ENCODE measurements around the gene TMEM94.
"Not testable (repeated sequence)": the region's sequence is repeated elsewhere in the genome, so short reads cannot be mapped to it uniquely, and the experiment has no call there.

The TMEM94 gene

DNA sequence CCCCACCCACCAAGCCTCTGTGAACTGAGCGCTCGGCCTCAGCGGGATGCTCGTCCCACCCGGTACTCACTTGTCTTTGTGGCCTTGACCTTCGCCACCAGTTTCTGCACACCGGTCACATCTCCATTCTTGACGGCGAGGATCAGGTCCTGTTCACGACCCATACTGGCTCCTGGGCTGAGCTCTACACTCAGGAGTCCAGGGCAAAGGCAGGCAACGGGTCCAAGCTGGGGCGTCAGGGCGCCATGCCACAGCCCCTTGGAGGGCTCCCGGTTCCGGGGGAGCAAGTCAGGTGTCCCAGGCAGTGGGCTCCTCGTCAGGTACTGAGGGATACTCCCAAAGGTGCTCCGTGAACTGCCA, 57.2 kb downstream of the TMEM94 start:
- no peak overlapping the region for H3K4me3 ChIP-seq (ENCODE audit: low read length)
- TF ChIP-seq ZNF274 (IDR thresholded peaks at IDR 0.05; ENCODE audit: low read depth, low read length) = no peak

DNA sequence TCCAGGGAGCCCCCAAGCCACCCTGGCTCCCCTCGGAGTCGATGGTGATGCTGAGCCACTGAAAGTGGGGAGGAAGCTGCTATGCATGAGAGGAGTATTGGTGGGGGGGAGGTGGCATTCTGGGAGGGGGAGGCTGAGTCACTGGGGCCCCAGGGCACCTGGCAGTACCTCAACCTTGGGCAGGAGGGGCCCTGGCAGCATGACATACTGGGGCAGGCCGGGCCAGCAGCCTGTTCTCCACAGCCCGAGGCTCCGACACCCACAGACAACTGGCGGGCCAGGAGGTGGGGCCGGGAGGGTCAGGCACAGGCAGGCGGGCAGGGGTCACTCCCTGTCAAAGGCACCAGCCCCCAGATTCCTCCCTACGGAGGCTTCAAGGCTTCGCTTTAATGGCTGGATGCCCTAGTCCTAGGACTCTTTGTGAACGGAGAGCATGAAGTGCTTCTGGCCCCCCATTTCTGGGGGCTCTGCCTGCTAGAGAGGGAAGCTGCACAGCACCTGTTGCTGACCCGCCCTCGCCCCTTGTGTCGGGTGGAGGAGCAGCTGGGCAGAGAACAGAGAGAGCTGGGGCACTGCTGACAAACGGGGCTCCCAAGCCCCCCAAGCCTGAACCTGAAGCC, 58.0 kb downstream of the TMEM94 start:
- no peak overlapping the region for H3K4me3 ChIP-seq (ENCODE audit: low read length)
- no peak for TF ChIP-seq ZNF274 (IDR thresholded peaks at IDR 0.05; ENCODE audit: low read depth, low read length)

DNA sequence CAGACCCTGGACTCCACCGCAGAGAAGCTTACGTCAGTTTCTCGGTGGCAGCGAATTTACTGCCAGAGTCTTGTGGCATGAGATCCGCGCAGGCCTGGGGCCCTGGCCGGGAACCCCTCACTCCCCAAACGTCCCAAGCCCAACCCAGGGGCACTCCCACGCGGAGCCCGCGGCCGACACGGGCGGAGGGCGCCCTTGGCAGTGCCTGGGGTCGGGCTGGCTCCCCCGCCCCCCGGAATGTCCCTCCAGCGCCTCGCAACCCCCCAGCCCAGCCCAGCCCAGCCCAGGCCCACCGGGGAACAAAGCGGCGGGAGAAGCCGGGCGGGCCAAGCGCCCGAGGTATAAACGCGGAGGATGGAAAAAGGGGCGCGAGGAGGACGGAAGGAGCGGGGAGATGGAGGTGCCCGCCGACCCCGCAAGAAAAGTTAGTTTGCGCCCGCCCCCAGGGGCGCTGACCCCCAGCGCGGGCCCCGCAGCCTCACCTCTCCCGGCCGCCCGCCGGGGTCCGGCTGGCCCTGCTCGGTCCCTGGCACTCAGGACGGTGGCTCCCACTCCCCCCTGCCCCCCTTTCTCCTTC, 58.6 kb downstream of the TMEM94 start:
- peak overlapping the region; percentile 37 for H3K4me3 ChIP-seq (ENCODE audit: low read length)
- no peak for TF ChIP-seq ZNF274 (IDR thresholded peaks at IDR 0.05; ENCODE audit: low read depth, low read length)

DNA sequence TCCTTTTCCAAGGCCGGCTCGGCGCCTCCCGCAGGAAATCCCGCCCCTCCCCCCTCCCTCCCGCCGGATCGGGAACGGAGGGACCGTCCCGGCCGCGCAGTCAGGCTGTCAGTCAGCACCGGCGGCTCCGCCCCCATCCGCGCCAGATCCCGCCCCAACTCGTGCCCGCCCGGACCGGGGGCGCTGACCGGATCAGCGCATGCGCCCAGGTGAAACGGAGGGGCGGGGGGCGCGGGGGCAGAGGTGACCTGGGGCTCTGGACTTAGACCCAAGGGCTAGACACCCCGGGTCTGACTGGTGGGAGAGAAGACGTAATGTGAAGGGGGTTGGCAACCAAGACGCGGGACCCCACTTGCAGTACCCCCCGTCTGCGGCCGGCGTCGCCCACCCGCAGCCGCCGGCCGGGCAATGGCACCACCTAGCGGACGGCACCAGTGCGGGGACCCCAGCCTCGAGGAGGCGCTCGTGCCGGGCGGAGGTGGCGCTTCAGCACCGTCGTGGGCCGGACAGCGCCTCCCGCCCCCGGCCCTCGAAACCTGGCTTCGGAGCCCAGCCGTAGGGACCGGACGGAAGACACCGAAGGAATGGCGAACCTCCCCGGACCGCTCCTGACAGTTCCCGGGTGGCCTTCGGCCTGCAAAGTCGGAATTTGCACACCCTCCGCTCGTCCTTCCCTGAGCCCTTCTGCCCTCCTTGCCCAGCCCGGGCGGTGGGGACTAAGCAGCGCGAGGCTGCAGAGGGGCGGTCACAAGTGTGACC, 59.2 kb downstream of the TMEM94 start, which contains the start of gene CASKIN2:
Gene CASKIN2, minus strand, starts transcription at position 42 of the 759 bp plus-strand sequence. CDS start 1,733 bp downstream, outside the sequence.
- H3K4me3 ChIP-seq (ENCODE audit: low read length) = peak within 1 kb of the TSS; percentile 68
- no peak for TF ChIP-seq ZNF274 (IDR thresholded peaks at IDR 0.05; ENCODE audit: low read depth, low read length)

DNA sequence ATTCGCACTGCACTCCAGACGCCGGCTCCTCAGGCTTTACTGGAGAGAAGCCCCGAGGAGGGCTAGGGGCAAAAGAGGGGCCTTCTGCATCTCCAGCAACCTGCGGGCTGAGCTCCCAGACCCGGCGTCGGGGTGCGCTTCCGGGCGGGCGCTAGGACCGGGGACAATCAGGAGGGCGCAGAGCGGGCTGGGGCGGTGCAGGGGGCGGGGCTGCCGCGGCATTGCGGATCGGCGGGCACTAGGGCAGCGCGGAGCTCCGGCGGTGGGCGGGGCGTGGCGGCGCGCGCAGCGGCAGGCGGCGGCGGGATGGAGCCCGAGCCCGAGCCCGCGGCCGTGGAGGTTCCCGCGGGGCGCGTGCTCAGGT, 59.8 kb downstream of the TMEM94 start, which contains the start of gene TSEN54:
Gene TSEN54, plus strand, starts transcription at position 274 of the 364 bp plus-strand sequence. Its CDS starts 33 bp downstream, at position 307.
- no peak for TF ChIP-seq ZNF274 (IDR thresholded peaks at IDR 0.05; ENCODE audit: low read depth, low read length)
- H3K4me3 ChIP-seq (ENCODE audit: low read length) = peak within 1 kb of the TSS; percentile 79

DNA sequence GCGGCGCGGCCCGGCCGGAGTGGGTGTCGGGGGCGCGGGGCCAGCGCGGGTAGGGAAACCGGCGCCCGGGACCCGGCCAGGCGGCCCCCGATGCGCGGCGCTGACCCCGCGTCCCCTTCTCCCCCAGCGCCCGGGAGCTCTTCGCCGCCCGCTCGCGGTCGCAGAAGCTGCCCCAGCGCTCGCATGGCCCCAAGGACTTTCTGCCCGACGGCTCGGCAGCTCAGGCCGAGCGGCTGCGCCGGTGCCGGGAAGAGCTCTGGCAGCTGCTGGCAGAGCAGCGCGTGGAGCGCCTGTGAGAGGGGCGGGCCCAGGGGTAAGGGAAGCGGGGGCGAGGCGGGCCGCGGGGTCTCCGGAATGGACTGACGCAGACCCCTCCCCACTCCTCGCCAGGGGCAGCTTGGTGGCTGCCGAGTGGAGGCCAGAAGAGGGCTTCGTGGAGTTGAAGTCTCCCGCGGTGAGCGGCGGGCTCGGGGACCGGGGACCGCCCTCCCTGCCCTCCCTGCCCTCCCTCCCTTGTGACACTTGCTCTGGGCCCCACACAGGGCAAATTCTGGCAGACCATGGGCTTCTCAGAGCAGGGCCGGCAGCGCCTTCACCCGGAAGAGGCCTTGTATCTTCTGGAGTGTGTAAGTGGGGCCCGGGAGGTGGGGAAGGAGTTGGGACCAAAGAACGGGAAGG, 60.3 kb downstream of the TMEM94 start:
- H3K4me3 ChIP-seq (ENCODE audit: low read length) = peak overlapping the region; percentile 79
- TF ChIP-seq ZNF274 (IDR thresholded peaks at IDR 0.05; ENCODE audit: low read depth, low read length) = no peak

DNA sequence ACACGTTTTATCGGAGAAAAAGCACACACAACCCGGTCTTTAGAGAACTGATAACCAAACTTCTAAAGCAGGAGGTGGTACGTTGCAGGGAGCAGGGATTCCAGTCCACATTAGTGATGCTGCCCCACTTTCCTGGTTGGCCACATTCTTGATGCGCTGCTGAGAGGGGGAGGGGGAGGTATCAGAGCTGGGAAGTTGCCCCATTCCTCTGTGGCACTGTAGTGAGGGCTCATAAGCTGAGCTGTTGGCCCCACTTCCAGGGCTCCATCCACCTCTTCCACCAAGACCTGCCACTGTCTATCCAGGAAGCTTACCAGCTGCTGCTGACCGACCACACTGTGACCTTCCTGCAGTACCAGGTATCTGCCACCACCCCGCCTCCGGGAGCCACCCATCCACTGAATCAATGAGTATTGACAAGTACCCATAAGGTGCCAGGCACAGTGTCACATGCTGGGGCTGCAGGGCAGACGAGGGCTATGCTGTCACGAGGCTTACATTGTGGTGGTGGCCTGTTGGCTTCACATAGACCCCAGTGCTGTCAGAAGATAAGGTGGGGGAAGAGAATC, 60.9 kb downstream of the TMEM94 start:
- H3K4me3 ChIP-seq (ENCODE audit: low read length) = peak overlapping the region; percentile 79
- TF ChIP-seq ZNF274 (IDR thresholded peaks at IDR 0.05; ENCODE audit: low read depth, low read length) = no peak

DNA sequence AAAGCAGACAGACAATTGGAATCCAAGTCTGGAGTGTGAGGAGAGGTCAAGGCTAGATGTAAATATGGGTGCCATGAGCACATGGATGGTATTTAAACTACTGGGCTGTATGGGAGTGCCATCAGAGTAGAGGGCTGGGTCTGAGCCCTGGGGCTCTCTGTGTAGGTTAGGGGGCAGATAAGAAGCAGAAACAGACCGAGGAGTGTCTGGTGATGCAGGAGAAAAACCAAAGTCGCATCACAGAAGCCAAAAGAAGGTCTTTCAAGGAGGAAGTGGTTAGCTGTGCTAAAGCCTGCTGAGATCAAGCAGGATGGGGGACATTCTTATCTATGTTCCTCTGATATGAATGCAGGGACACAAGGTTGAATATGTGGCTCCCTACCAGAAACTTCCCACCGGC, 61.8 kb downstream of the TMEM94 start:
- H3K4me3 ChIP-seq (ENCODE audit: low read length) = peak overlapping the region; percentile 13; the same call in 1 of the 2 replicates
- no peak for TF ChIP-seq ZNF274 (IDR thresholded peaks at IDR 0.05; ENCODE audit: low read depth, low read length)

DNA sequence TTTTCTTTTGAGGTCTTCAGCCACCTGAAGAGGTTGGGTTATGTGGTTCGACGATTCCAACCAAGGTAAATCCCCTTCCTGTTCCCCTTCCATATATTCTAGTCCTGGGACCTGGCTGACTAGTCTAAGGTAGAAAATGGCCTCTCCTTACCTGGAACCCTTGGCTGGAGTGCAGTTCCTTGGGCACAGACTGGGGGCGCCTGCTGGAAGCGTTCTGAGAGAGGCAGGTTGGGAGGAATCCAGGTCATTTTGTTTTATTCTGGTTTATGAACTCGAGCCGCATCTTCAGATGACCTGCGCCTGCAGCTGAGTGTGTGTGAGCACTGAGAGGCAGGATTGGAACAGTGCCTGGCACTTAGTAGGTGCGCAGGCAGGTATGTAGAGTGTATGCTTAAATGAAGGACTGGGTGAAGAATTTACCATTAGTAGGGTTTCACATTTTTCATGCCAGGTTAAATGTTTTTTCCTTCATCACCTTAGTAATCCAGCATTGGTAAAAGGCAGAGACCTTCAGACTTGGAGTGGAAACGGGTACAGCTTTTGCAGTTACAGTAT, 62.6 kb downstream of the TMEM94 start:
- H3K4me3 ChIP-seq (ENCODE audit: low read length) = no peak overlapping the region; the same call in 1 of the 2 replicates
- TF ChIP-seq ZNF274 (IDR thresholded peaks at IDR 0.05; ENCODE audit: low read depth, low read length) = no peak

DNA sequence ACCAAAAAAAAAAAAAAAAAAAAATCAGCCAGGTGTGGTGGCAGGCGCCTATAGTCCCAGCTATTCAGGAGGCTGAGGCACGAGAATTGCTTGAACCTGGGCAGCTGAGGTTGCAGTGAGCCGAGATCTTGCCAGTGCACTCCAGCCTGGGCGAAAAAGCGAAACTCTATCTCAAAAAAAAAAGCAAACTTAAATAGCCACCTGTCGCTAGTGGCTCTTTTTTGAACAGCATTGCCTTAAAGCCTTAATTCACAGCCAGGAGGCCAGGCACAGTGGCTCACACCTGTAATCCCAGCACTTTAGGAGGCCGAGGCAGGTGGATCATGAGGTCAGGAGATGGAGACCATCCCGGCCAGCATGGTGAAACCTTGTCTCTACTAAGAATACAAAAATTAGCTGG, 64.0 kb downstream of the TMEM94 start:
- H3K4me3 ChIP-seq (ENCODE audit: low read length) = not testable (repeated sequence)

DNA sequence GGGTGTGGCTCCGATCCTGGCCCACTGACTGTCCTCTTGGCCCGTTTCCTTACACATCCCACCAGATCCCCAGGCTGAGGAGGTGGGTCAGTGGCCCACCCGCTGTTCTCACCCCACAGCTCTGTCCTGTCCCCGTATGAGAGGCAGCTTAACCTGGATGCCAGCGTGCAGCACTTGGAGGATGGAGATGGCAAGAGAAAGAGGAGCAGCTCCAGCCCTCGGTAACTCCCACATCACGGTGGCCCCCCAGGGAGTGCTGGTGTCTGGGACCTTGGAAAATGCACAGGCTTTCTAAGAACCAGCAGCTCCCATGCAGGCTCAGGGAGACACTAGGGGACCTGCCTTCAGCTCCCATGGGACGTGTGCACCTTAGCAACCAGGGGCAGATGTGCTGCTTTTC, 64.9 kb downstream of the TMEM94 start:
- TF ChIP-seq ZNF274 (IDR thresholded peaks at IDR 0.05; ENCODE audit: low read depth, low read length) = no peak
- no peak overlapping the region for H3K4me3 ChIP-seq (ENCODE audit: low read length)

DNA sequence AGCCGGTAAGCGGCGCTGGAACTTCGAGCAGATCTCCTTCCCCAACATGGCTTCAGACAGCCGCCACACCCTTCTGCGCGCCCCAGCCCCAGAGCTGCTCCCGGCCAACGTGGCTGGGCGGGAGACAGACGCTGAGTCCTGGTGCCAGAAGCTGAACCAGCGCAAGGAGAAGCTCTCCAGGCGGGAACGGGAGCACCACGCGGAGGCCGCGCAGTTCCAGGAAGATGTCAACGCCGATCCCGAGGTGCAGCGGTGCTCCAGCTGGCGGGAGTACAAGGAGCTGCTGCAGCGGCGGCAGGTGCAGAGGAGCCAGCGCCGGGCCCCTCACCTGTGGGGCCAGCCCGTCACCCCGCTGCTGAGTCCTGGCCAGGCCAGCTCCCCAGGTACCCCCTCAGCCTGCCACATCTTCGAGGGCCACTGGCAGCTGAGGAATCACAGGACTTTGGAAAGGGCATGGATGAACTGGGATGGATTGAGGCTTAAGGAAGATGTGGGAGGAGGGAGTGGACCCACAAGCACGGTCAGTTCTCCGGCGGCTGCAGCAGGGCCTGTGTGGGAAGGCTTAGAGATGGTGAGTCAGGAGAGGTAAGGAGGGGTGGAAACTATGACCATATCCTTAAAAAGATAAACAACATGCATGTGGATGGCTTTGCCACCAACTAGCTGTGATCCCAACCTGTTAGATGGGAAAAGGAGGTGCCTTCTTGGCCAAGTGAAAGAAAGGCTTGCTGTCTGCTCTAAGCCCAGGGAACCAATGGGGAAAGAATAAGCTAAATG, 65.7 kb downstream of the TMEM94 start:
- H3K4me3 ChIP-seq (ENCODE audit: low read length) = no peak overlapping the region

DNA sequence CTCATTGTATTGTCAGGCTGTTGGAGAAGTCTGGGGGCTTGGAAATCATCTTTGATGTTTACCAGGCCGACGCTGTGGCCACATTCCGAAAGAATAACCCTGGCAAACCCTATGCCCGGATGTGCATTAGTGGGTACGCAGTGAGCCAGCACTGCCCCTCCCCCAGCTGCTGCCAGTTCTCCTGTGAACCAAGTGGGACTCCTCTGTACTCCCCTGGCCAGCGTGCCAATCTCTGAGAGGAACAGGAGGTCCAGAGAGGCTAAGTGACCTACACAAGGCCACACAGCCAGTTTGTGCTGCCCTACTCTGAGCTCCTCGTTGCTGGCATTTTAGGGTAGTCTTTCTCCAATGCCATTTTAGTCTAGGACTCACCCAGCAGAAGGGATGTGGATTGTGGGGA, 67.2 kb downstream of the TMEM94 start:
- no peak for TF ChIP-seq ZNF274 (IDR thresholded peaks at IDR 0.05; ENCODE audit: low read depth, low read length)
- no peak overlapping the region for H3K4me3 ChIP-seq (ENCODE audit: low read length)

More for the DNA sequence above, 65.7 kb downstream of the TMEM94 start:
- TF ChIP-seq ZNF274 (IDR thresholded peaks at IDR 0.05; ENCODE audit: low read depth, low read length) = no peak

Measured in GM08714 (cell line).